OCI-LY1 (cell line): Measurements from ENCODE around the gene CLOCK.

ENCODE experiments used
- H2AFZ ChIP-seq: fragments of 200-600 bp; sonication (generic), shearing (Covaris generic); 2 replicates; pipeline ENCODE4 v1.6.0; 2014; ENCODE audit warnings: antibody characterized with exemption, mild to moderate bottlenecking, low read length
- H3F3A ChIP-seq: fragments of 200-600 bp; sonication (generic), shearing (Covaris generic); 2 replicates; pipeline ENCODE4 v1.6.0; 2014; ENCODE audit warnings: mild to moderate bottlenecking, antibody characterized with exemption, low read length, moderate library complexity; ENCODE audit not compliant: insufficient read depth
- H3K27ac ChIP-seq: fragments of 200-600 bp; sonication (generic); 2 replicates; pipeline ENCODE4 v1.5.1; 2014; ENCODE audit warnings: low read length, mixed run types, mild to moderate bottlenecking, low read depth; ENCODE audit not compliant: poor library complexity, severe bottlenecking
- H3K27me3 ChIP-seq: fragments of 200-600 bp; sonication (generic); 2 replicates; pipeline ENCODE4 v1.6.0; 2014; ENCODE audit warnings: antibody characterized with exemption, mild to moderate bottlenecking, low read length, moderate library complexity; ENCODE audit not compliant: insufficient read depth
- H3K36me3 ChIP-seq: fragments of 200-600 bp; sonication (generic); 2 replicates; pipeline ENCODE4 v1.6.1; 2014; ENCODE audit warnings: mild to moderate bottlenecking, antibody characterized with exemption, low read length, moderate library complexity, mixed read lengths; ENCODE audit not compliant: insufficient read depth
- H3K4me1 ChIP-seq: fragments of 200-600 bp; sonication (generic); 2 replicates; pipeline ENCODE4 v1.5.1; 2014; ENCODE audit warnings: mild to moderate bottlenecking, low read length, moderate library complexity; ENCODE audit not compliant: insufficient read depth, severe bottlenecking
- H3K4me2 ChIP-seq: fragments of 200-600 bp; sonication (generic), shearing (Covaris generic); 2 replicates; pipeline ENCODE4 v1.6.1; 2014; ENCODE audit warnings: low read length
- H3K4me3 ChIP-seq: fragments of 200-600 bp; sonication (generic); 2 replicates; pipeline ENCODE4 v1.5.1; 2014; ENCODE audit warnings: low read length, low read depth, mild to moderate bottlenecking, mixed read lengths; ENCODE audit not compliant: poor library complexity, severe bottlenecking
- H3K79me2 ChIP-seq: fragments of 200-600 bp; shearing (Covaris generic); 2 replicates; pipeline ENCODE4 v1.6.1; 2016; ENCODE audit warnings: mixed run types, low read length, mixed read lengths; ENCODE audit not compliant: insufficient read depth
- H3K9ac ChIP-seq: fragments of 200-600 bp; sonication (generic), shearing (Covaris generic); 2 replicates; pipeline ENCODE4 v1.6.1; 2014; ENCODE audit warnings: mild to moderate bottlenecking, low read length, mixed read lengths
- H3K9me2 ChIP-seq: fragments of 200-600 bp; sonication (generic), shearing (Covaris generic); 2 replicates; pipeline ENCODE4 v1.6.1; 2014; ENCODE audit warnings: low read depth, mild to moderate bottlenecking, low read length, mixed read lengths
- H3K9me3 ChIP-seq: fragments of 200-600 bp; shearing (Covaris generic); 2 replicates; pipeline ENCODE4 v1.6.1; 2014; ENCODE audit warnings: low read length, mixed read lengths
- H4K20me1 ChIP-seq: fragments of 200-600 bp; sonication (generic), shearing (Covaris generic); 2 replicates; pipeline ENCODE4 v1.6.0; 2016; ENCODE audit warnings: mild to moderate bottlenecking, low read length; ENCODE audit not compliant: insufficient read depth
- EZH2 ChIP-seq: fragments of 200-600 bp; sonication (generic), shearing (Covaris generic); IDR thresholded peaks from 2 replicates; pipeline ENCODE4 v1.8.0; 2017; ENCODE audit warnings: borderline replicate concordance, mixed run types, mild to moderate bottlenecking, antibody characterized with exemption, low read length, moderate library complexity, mixed read lengths
- TF ChIP-seq, protein P1 (sequence below): fragments of 200-600 bp; sonication (generic), shearing (Covaris generic); IDR thresholded peaks from 2 replicates; pipeline ENCODE4 v1.5.1; 2017; ENCODE audit warnings: mild to moderate bottlenecking, antibody characterized with exemption, low read length, moderate library complexity, mixed read lengths

The CLOCK gene

GRCh38 chr4:55382488-55383003, 164.2 kb downstream of the CLOCK start:
- Histone ChIP-seq H3F3A (no peaks in the 10 kb centered on the region), H3K36me3 (no peaks in the 10 kb centered on the region), H3K4me2 (no peak overlapping the region), H3K27ac (no peak overlapping the region), H3K79me2 (no peaks in the 10 kb centered on the region), H4K20me1 (no peaks in the 10 kb centered on the region), H3K4me1 (peaks cover 9% of the 10 kb centered on the region), H3K27me3 (no peaks in the 10 kb centered on the region), H3K9me3 (no peaks in the 10 kb centered on the region), H3K9me2 (no peaks in the 10 kb centered on the region), H3K9ac (no peak overlapping the region), H2AFZ (no peak overlapping the region), H3K4me3 (no peak overlapping the region)
- TF ChIP-seq, protein P1, sequence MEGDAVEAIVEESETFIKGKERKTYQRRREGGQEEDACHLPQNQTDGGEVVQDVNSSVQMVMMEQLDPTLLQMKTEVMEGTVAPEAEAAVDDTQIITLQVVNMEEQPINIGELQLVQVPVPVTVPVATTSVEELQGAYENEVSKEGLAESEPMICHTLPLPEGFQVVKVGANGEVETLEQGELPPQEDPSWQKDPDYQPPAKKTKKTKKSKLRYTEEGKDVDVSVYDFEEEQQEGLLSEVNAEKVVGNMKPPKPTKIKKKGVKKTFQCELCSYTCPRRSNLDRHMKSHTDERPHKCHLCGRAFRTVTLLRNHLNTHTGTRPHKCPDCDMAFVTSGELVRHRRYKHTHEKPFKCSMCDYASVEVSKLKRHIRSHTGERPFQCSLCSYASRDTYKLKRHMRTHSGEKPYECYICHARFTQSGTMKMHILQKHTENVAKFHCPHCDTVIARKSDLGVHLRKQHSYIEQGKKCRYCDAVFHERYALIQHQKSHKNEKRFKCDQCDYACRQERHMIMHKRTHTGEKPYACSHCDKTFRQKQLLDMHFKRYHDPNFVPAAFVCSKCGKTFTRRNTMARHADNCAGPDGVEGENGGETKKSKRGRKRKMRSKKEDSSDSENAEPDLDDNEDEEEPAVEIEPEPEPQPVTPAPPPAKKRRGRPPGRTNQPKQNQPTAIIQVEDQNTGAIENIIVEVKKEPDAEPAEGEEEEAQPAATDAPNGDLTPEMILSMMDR, result no peak
- no peak for TF ChIP-seq EZH2

- no peaks in the 10 kb centered on the region for H3F3A ChIP-seq
- no peak overlapping the region for H3K27ac ChIP-seq
- H4K20me1 ChIP-seq, result no peaks in the 10 kb centered on the region
- H3K9ac ChIP-seq, result no peak overlapping the region
- no peak overlapping the region for H3K4me3 ChIP-seq
- no peaks in the 10 kb centered on the region for H3K9me3 ChIP-seq
- H2AFZ ChIP-seq, result no peak overlapping the region
- peaks cover 5% of the 10 kb centered on the region for H3K4me1 ChIP-seq
- H3K36me3 ChIP-seq, result no peaks in the 10 kb centered on the region
- no peak for TF ChIP-seq EZH2
- TF ChIP-seq, protein P1, result no peak
- H3K27me3 ChIP-seq, result no peaks in the 10 kb centered on the region
- no peaks in the 10 kb centered on the region for H3K79me2 ChIP-seq
- no peak overlapping the region for H3K4me2 ChIP-seq
- H3K9me2 ChIP-seq, result no peaks in the 10 kb centered on the region
Measured at GRCh38 chr4:55381502-55381901, 165.2 kb downstream of the CLOCK start.

DNA sequence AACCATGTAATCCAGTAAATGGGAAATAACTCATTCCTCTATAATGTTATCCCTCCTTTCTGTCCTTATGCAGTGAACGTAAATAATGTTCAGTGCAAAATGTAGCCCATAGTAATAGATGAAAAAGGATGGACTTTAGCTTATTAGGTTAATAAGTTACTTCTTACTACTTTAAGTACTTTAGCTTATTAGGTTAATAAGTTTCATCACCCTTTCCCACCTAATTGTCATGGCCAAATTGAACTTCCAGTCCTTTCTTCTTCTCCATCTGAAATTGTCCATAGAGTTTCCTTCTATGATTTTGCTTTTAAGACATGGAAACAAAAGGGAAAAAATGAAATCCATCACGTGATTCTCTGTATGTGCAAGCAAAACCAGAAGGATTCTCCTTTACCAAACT, 166.1 kb downstream of the CLOCK start:
- H3K79me2 ChIP-seq, result no peaks in the 10 kb centered on the region
- no peak overlapping the region for H2AFZ ChIP-seq
- no peak overlapping the region for H3K4me2 ChIP-seq
- no peak overlapping the region for H3K9ac ChIP-seq
- H3K36me3 ChIP-seq, result no peaks in the 10 kb centered on the region
- no peak for TF ChIP-seq EZH2
- TF ChIP-seq, protein P1, result no peak
- H3K9me3 ChIP-seq, result no peaks in the 10 kb centered on the region
- H4K20me1 ChIP-seq, result no peaks in the 10 kb centered on the region
- H3F3A ChIP-seq, result no peaks in the 10 kb centered on the region
- no peaks in the 10 kb centered on the region for H3K9me2 ChIP-seq
- no peak overlapping the region for H3K4me3 ChIP-seq
- no peak overlapping the region for H3K27ac ChIP-seq
- H3K27me3 ChIP-seq, result no peaks in the 10 kb centered on the region
- H3K4me1 ChIP-seq, result no peaks in the 10 kb centered on the region
